ENCODE data around the gene ALKAL2. TPM values are rescaled to one million over a fixed set of nuclear protein-coding genes. Genes with fewer than 3 reads are reported as not detected.

The ALKAL2 gene
- total and polyA plus RNA-seq, 2 of the 13 experiments (the other 11 are each of a cell fraction or from before 2014, with no cell fraction given): 0.22 to 1.7 TPM

DNA sequence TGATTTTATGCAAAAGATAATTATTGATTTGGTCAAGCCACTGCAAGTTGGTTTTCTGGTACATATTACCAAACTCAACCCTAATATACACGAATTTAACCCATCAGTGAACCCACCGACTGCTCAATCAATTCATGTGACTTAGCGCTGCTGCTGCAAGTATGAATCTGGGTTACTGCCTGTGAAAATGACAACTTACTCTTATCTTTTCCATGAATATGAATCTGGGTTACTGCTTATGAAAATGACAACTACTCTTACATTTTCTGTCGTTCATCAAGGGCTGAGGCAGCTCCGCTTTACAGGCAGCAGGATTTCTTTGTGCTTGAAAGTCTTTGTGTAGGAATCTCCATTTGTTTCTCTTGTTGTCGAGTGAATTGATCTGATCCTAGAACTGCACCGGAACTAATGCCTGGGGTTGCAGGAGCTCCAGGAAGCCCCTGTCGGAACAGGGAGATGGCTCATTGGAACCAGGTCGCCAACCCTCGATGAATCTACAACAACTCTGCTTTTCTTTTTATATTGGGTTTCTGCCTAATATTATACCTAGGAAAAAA, 22.1 kb upstream of the ALKAL2 start:
- in situ Hi-C loops (cut with HindIII; ENCODE audit: extremely low pct_ligation_motif_present, low pct_unique_long_range_greater_than_20kb): no loop called here
- H3K9ac ChIP-seq (ENCODE audit: insufficient read depth, low read depth, low read length): no peak overlapping the region
- 39% methylated on average over 10 of the region's 10 CpGs for WGBS (ENCODE audit: low lambda C conversion rate)

DNA sequence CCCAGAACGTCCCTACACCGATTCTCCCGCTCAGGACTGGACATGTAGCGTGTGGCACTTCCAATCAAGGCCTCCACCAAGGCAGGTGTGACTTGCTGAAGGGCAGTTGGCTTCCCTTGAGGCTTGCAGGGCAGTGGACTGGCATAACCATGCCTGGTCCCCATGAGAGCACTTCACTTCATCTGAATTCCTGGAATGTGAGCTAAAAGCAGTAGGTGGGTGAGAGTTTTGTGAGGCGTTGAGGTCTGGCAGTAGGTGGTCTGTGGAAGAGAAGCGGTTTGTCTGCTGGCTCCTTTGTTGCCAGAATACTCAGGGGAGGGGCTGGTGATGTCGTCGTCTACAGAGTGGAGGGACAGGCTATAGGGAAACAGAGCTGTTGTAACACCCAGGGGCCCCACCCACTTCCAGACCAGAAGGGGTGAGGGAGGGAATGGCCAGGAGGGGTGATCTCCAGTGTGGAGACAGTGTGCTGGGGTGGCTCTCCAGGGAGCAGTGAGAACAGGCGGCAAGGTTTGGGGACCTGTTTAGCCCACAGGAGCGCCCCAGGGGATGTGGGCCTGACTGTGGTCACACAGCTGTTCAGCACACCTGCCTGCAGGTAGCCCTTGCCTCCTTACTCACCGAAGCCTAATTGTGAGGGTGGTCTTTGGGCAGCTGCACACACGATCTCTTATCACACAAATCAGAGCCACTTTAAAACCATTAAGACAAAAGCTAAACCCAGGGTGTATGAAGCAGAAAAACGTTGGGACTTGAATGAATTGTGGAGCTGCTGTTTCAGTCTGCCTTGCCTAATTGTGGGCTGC, 21.5 kb upstream of the ALKAL2 start:
- no peaks in the 10 kb centered on the region for H3K4me1 ChIP-seq (ENCODE audit: insufficient read depth, low read length)
- BruUV-seq (replicated peaks): no TSS peak
- CTCF ChIA-PET (ENCODE audit: low intra/inter-chr PET ratio, low total read pairs): no interaction called here
- WGBS (ENCODE audit: low lambda C conversion rate): 9% methylated on average over 13 of the region's 13 CpGs
- no peak overlapping the region for H3K9ac ChIP-seq (ENCODE audit: insufficient read depth, low read depth, low read length)
- intact Hi-C loops (cut with micrococcal nuclease; ENCODE audit: unreplicated experiment) (no loop called here), in situ Hi-C loops (cut with HindIII; ENCODE audit: extremely low pct_ligation_motif_present, low pct_unique_long_range_greater_than_20kb) (no loop called here)
- no peak overlapping the region for H3K27ac ChIP-seq (ENCODE audit: extremely low read length, insufficient read depth, low read length)
- H2AFZ ChIP-seq (ENCODE audit: low read length): no peak overlapping the region
- H3K27me3 ChIP-seq (ENCODE audit: control insufficient read depth in 1 of 2, insufficient read depth in 2 of 2, low read length in 2 of 2): peaks cover 1 to 49% of the 10 kb centered on the region in 2 experiments; a peak in 2 of 5 replicates
- no peak overlapping the region for H3K4me3 ChIP-seq (replicated peaks in 1 of 3; ENCODE audit: insufficient read depth in 1 of 3, low read depth in 2 of 3, low read length in 3 of 3)
- no peaks in the 10 kb centered on the region for H3K79me2 ChIP-seq (ENCODE audit: insufficient read depth, low read length)
- DNase-seq (ENCODE audit: low spot score): no peak
- POLR2A ChIA-PET: no interaction called here
- ATAC-seq: peak; percentile 48
- FAIRE-seq: no peak
- no peak for TF ChIP-seq ZNF724P (CRISPR knock-in tag; IDR thresholded peaks at IDR 0.05; ENCODE audit: borderline replicate concordance)
- peak; percentile 62 for TF ChIP-seq ATF7 (IDR thresholded peaks at IDR 0.05)
- TF ChIP-seq ATF7 (CRISPR knock-in tag; IDR thresholded peaks at IDR 0.05): no peak
- no peak for TF ChIP-seq GTF2F1 (IDR thresholded peaks at IDR 0.05; ENCODE audit: low read length)
- H3K9me3 ChIP-seq (ENCODE audit: low read length): no peaks in the 10 kb centered on the region
- H4K20me1 ChIP-seq (ENCODE audit: insufficient read depth, low read length): no peaks in the 10 kb centered on the region
- no peaks in the 10 kb centered on the region for H3K36me3 ChIP-seq (replicated peaks in 1 of 2; ENCODE audit: control insufficient read depth in 1 of 2, insufficient read depth in 2 of 2, low read length in 2 of 2)
- H3K4me2 ChIP-seq (ENCODE audit: low read depth, low read length): no peak overlapping the region

More for the DNA sequence above, 22.1 kb upstream of the ALKAL2 start:
- H4K20me1 ChIP-seq (ENCODE audit: insufficient read depth, low read length): no peaks in the 10 kb centered on the region
- no peak overlapping the region for H2AFZ ChIP-seq (ENCODE audit: low read length)
- TF ChIP-seq FOXM1 (CRISPR knock-in tag; IDR thresholded peaks at IDR 0.05) (no peak), ZNF10 (CRISPR knock-in tag; IDR thresholded peaks at IDR 0.05; ENCODE audit: borderline replicate concordance, low read depth) (no peak), GATAD2A (CRISPR knock-in tag; IDR thresholded peaks at IDR 0.05) (no peak), SIN3A (IDR thresholded peaks at IDR 0.05; ENCODE audit: borderline replicate concordance, low read depth, low read length) (no peak), SOX13 (IDR thresholded peaks at IDR 0.05) (no peak), SOX13 (CRISPR knock-in tag; conservative IDR thresholded peaks at IDR 0.05 in 1 of 2, IDR thresholded peaks at IDR 0.05 in 1 of 2) (no peak), KLF12 (CRISPR knock-in tag; IDR thresholded peaks at IDR 0.05; ENCODE audit: borderline replicate concordance) (no peak), FOXA3 (CRISPR knock-in tag; IDR thresholded peaks at IDR 0.05) (no peak), ZNF546 (CRISPR knock-in tag; conservative IDR thresholded peaks at IDR 0.05) (no peak), ZNF619 (CRISPR knock-in tag; IDR thresholded peaks at IDR 0.05) (no peak), SP140L (CRISPR knock-in tag; IDR thresholded peaks at IDR 0.05; ENCODE audit: borderline replicate concordance) (no peak), ZNF138 (CRISPR knock-in tag; IDR thresholded peaks at IDR 0.05; ENCODE audit: low read depth) (no peak), ZSCAN25 (CRISPR knock-in tag; IDR thresholded peaks at IDR 0.05) (no peak), MAFK (conservative IDR thresholded peaks at IDR 0.05 in 1 of 2, IDR thresholded peaks at IDR 0.05 in 1 of 2; ENCODE audit: low read length in 2 of 2) (no peak), ZNF781 (CRISPR knock-in tag; IDR thresholded peaks at IDR 0.05; ENCODE audit: borderline replicate concordance, not compliant biosample characterization) (no peak)
- no peak overlapping the region for H3K4me3 ChIP-seq (replicated peaks in 1 of 3; ENCODE audit: insufficient read depth in 1 of 3, low read depth in 2 of 3, low read length in 3 of 3)
- H3K4me1 ChIP-seq (ENCODE audit: insufficient read depth, low read length): no peaks in the 10 kb centered on the region
- ChIA-PET POLR2A (no interaction called here), CTCF (ENCODE audit: low intra/inter-chr PET ratio, low total read pairs) (no interaction called here)
- ATAC-seq (no peak), DNase-seq (ENCODE audit: low spot score) (no peak), FAIRE-seq (no peak)
- H3K79me2 ChIP-seq (ENCODE audit: insufficient read depth, low read length): no peaks in the 10 kb centered on the region
- H3K4me2 ChIP-seq (ENCODE audit: low read depth, low read length): no peak overlapping the region
- H3K36me3 ChIP-seq (replicated peaks in 1 of 2; ENCODE audit: control insufficient read depth in 1 of 2, insufficient read depth in 2 of 2, low read length in 2 of 2): no peaks in the 10 kb centered on the region
- BruUV-seq (replicated peaks): no TSS peak
- H3K27ac ChIP-seq (ENCODE audit: extremely low read length, insufficient read depth, low read length): no peak overlapping the region
- intact Hi-C loops (cut with micrococcal nuclease; ENCODE audit: unreplicated experiment): no loop called here
- no peaks in the 10 kb centered on the region for H3K9me3 ChIP-seq (ENCODE audit: low read length)
- peaks cover 1 to 53% of the 10 kb centered on the region in 2 experiments; a peak in 3 of 5 replicates for H3K27me3 ChIP-seq (ENCODE audit: control insufficient read depth in 1 of 2, insufficient read depth in 2 of 2, low read length in 2 of 2)

Measured in HepG2 (cell line).